HPDE6-E6E7 (cell line): ENCODE results near the gene C5orf15.

Experiments
- DNase-seq: peaks from one replicate; pipeline ENCODE4 v3.0.0; 2011; ENCODE audit warnings: missing footprints; ENCODE audit errors: extremely low spot score

The C5orf15 gene

GRCh38 chr5:133968204-133968980, at the start of gene C5orf15:
Gene C5orf15, minus strand, starts transcription at chr5:133968625. Its CDS starts 41 bp downstream, at chr5:133968584.
- peak; percentile 95 for DNase-seq

- no peak for DNase-seq
These were observed 39.9 kb upstream of the C5orf15 start for GRCh38 chr5:134008266-134008749.

- DNase-seq: no peak
These were observed 39.3 kb upstream of the C5orf15 start for GRCh38 chr5:134007581-134008265.

GRCh38 chr5:134006115-134006514, 37.7 kb upstream of the C5orf15 start:
- no peak for DNase-seq

GRCh38 chr5:134005417-134006061, 37.1 kb upstream of the C5orf15 start:
- no peak for DNase-seq

- DNase-seq: peak; percentile 85
These were observed 36.4 kb upstream of the C5orf15 start, which contains the start of gene VDAC1 for GRCh38 chr5:134004626-134005416. Gene VDAC1, minus strand, starts transcription at chr5:134004975. Its CDS starts 11,963 bp downstream, at chr5:133993012.

- no peak for DNase-seq
These were observed 35.6 kb upstream of the C5orf15 start for GRCh38 chr5:134003817-134004625.

GRCh38 chr5:134003064-134003816, 34.8 kb upstream of the C5orf15 start:
- DNase-seq: no peak

- DNase-seq: no peak
These were observed 33.7 kb upstream of the C5orf15 start for GRCh38 chr5:134001938-134002731.

- DNase-seq: no peak
These were observed 32.5 kb upstream of the C5orf15 start for GRCh38 chr5:134000696-134001453.

- DNase-seq: no peak
These were observed 31.7 kb upstream of the C5orf15 start for GRCh38 chr5:134000091-134000511.

- DNase-seq: no peak
These were observed 30.4 kb upstream of the C5orf15 start for GRCh38 chr5:133998807-133999206.

GRCh38 chr5:133998042-133998441, 29.6 kb upstream of the C5orf15 start:
- DNase-seq: no peak

- DNase-seq: no peak
These were observed 28.3 kb upstream of the C5orf15 start for GRCh38 chr5:133996683-133997252.

GRCh38 chr5:133995883-133996563, 27.6 kb upstream of the C5orf15 start:
- no peak for DNase-seq

- DNase-seq: no peak
These were observed 26.9 kb upstream of the C5orf15 start for GRCh38 chr5:133995341-133995740.

GRCh38 chr5:133994990-133995333, 26.5 kb upstream of the C5orf15 start:
- DNase-seq: no peak
